ENCODE results near the gene PTGR2.
A peak's percentile ranks its signal among the peaks of the same experiment; 100 is the strongest.

PTGR2 gene

GRCh38 chr14:73818821-73819220 lies 32.8 kb upstream of the PTGR2 start:
- H3K36me3 Mint-ChIP-seq (ENCODE audit: low read depth), result no peaks in the 10 kb centered on the region
- TF ChIP-seq CTCF (IDR thresholded peaks at IDR 0.05), result no peak

GRCh38 chr14:73820631-73821030 lies 31.0 kb upstream of the PTGR2 start:
- Mint-ChIP-seq H3K9me3 (peaks cover 10% of the 10 kb centered on the region), H3K27me3 (ENCODE audit: low read depth, poor library complexity) (peaks cover 12% of the 10 kb centered on the region), H3K27ac (no peak overlapping the region), H3K4me1 (peaks cover 22% of the 10 kb centered on the region), H3K4me3 (no peak overlapping the region), H3K36me3 (ENCODE audit: low read depth) (no peaks in the 10 kb centered on the region)
- no peak for TF ChIP-seq CTCF (IDR thresholded peaks at IDR 0.05)
- DNase-seq, result no peak

More at GRCh38 chr14:73818821-73819220, 32.8 kb upstream of the PTGR2 start:
- Mint-ChIP-seq H3K4me3 (no peak overlapping the region), H3K9me3 (peaks cover 10% of the 10 kb centered on the region), H3K27me3 (ENCODE audit: low read depth, poor library complexity) (peaks cover 14% of the 10 kb centered on the region), H3K27ac (no peak overlapping the region), H3K4me1 (peaks cover 31% of the 10 kb centered on the region)
- DNase-seq, result no peak

GRCh38 chr14:73823339-73823885 lies 28.2 kb upstream of the PTGR2 start:
- H3K27me3 Mint-ChIP-seq (ENCODE audit: low read depth, poor library complexity), result peaks cover 11% of the 10 kb centered on the region
- no peak overlapping the region for H3K27ac Mint-ChIP-seq
- peaks cover 12% of the 10 kb centered on the region for H3K4me1 Mint-ChIP-seq
- peaks cover 10% of the 10 kb centered on the region for H3K9me3 Mint-ChIP-seq
- no peaks in the 10 kb centered on the region for H3K36me3 Mint-ChIP-seq (ENCODE audit: low read depth)
- TF ChIP-seq CTCF (IDR thresholded peaks at IDR 0.05), result no peak
- no peak for DNase-seq
- H3K4me3 Mint-ChIP-seq, result no peak overlapping the region

- H3K4me3 Mint-ChIP-seq, result no peak overlapping the region
- H3K27ac Mint-ChIP-seq, result no peak overlapping the region
- H3K9me3 Mint-ChIP-seq, result peaks cover 10% of the 10 kb centered on the region
- H3K4me1 Mint-ChIP-seq, result peaks cover 5% of the 10 kb centered on the region
- H3K36me3 Mint-ChIP-seq (ENCODE audit: low read depth), result no peaks in the 10 kb centered on the region
- peaks cover 11% of the 10 kb centered on the region for H3K27me3 Mint-ChIP-seq (ENCODE audit: low read depth, poor library complexity)
- TF ChIP-seq CTCF (IDR thresholded peaks at IDR 0.05), result no peak
- DNase-seq, result no peak
These were observed 27.5 kb upstream of the PTGR2 start for GRCh38 chr14:73824127-73824526.

- no peak for TF ChIP-seq CTCF (IDR thresholded peaks at IDR 0.05)
- DNase-seq, result no peak
- Mint-ChIP-seq H3K27me3 (ENCODE audit: low read depth, poor library complexity) (peaks cover 11% of the 10 kb centered on the region), H3K27ac (no peak overlapping the region), H3K4me3 (no peak overlapping the region), H3K36me3 (ENCODE audit: low read depth) (no peaks in the 10 kb centered on the region), H3K4me1 (peaks cover 5% of the 10 kb centered on the region), H3K9me3 (peaks cover 10% of the 10 kb centered on the region)
These were observed 27.1 kb upstream of the PTGR2 start for GRCh38 chr14:73824536-73824935.

GRCh38 chr14:73825551-73826188 lies 26.0 kb upstream of the PTGR2 start:
- peak; percentile 85 for TF ChIP-seq CTCF (IDR thresholded peaks at IDR 0.05)
- peaks cover 5% of the 10 kb centered on the region for H3K4me1 Mint-ChIP-seq
- peak; percentile 75 for DNase-seq
- H3K27me3 Mint-ChIP-seq (ENCODE audit: low read depth, poor library complexity), result peaks cover 9% of the 10 kb centered on the region
- no peak overlapping the region for H3K4me3 Mint-ChIP-seq
- no peak overlapping the region for H3K27ac Mint-ChIP-seq
- H3K9me3 Mint-ChIP-seq, result peaks cover 10% of the 10 kb centered on the region
- no peaks in the 10 kb centered on the region for H3K36me3 Mint-ChIP-seq (ENCODE audit: low read depth)
